Epidermal melanocyte (primary cell): Measurements from ENCODE around the gene MAFG.
"Not testable (repeated sequence)": the region's sequence is repeated elsewhere in the genome, so short reads cannot be mapped to it uniquely, and the experiment has no call there.

Source experiments
- DNase-seq: peaks from one replicate; pipeline ENCODE4 v3.0.0; 2011; ENCODE audit warnings: low spot score; ENCODE audit not compliant: insufficient read length

MAFG gene

GRCh38 chr17:81923302-81924260, 4.0 kb downstream of the MAFG start:
- peak; percentile 49 for DNase-seq

GRCh38 chr17:81922566-81923301, 4.8 kb downstream of the MAFG start:
- no peak for DNase-seq

GRCh38 chr17:81921996-81922565, 5.5 kb downstream of the MAFG start:
- no peak for DNase-seq

- no peak for DNase-seq
Measured at GRCh38 chr17:81921537-81921862, 6.0 kb downstream of the MAFG start.

- no peak for DNase-seq
Measured at GRCh38 chr17:81920612-81921536, 6.7 kb downstream of the MAFG start.

- DNase-seq, result no peak
Measured at GRCh38 chr17:81918832-81919545, 8.5 kb downstream of the MAFG start.

- not testable (repeated sequence) for DNase-seq
Measured at GRCh38 chr17:81918333-81918669, 9.2 kb downstream of the MAFG start.

GRCh38 chr17:81917565-81918332, 9.8 kb downstream of the MAFG start, which contains the start of gene SIRT7:
TSS of gene SIRT7 (minus strand) at chr17:81918176. CDS start at chr17:81918131, 45 bp downstream.
- DNase-seq, result peak; percentile 100

- no peak for DNase-seq
Measured at GRCh38 chr17:81916234-81917001, 11.1 kb downstream of the MAFG start.

GRCh38 chr17:81915331-81915730, 12.2 kb downstream of the MAFG start:
- no peak for DNase-seq

GRCh38 chr17:81914103-81914850, 13.3 kb downstream of the MAFG start:
- DNase-seq, result no peak

GRCh38 chr17:81913394-81914102, 14.0 kb downstream of the MAFG start:
- no peak for DNase-seq

- DNase-seq, result no peak
Measured at GRCh38 chr17:81912441-81913309, 14.9 kb downstream of the MAFG start.

- DNase-seq, result no peak
Measured at GRCh38 chr17:81911969-81912368, 15.6 kb downstream of the MAFG start.

GRCh38 chr17:81911277-81911961, 16.1 kb downstream of the MAFG start, which contains the start of gene PCYT2:
TSS of gene PCYT2 (minus strand) at chr17:81911399. CDS start at chr17:81911355, 44 bp downstream.
- DNase-seq, result peak; percentile 100

- DNase-seq, result no peak
Measured at GRCh38 chr17:81910840-81911276, 16.7 kb downstream of the MAFG start.
